Stimulated activated CD8-positive, alpha-beta memory T cell treated with anti-CD3 and anti-CD28 coated beads, Interleukin-12 subunit alpha, Interleukin-12 subunit beta, amount 100 ng/mL, for 4 hours (primary cell): Measurements from ENCODE around the gene KDM6B.
"Not testable (repeated sequence)": the region's sequence is repeated elsewhere in the genome, so short reads cannot be mapped to it uniquely, and the experiment has no call there.

Source experiments
- DNase-seq: peaks from one replicate; pipeline ENCODE4 v3.0.0-alpha.2; 2020; ENCODE audit warnings: low read depth

KDM6B gene

DNA sequence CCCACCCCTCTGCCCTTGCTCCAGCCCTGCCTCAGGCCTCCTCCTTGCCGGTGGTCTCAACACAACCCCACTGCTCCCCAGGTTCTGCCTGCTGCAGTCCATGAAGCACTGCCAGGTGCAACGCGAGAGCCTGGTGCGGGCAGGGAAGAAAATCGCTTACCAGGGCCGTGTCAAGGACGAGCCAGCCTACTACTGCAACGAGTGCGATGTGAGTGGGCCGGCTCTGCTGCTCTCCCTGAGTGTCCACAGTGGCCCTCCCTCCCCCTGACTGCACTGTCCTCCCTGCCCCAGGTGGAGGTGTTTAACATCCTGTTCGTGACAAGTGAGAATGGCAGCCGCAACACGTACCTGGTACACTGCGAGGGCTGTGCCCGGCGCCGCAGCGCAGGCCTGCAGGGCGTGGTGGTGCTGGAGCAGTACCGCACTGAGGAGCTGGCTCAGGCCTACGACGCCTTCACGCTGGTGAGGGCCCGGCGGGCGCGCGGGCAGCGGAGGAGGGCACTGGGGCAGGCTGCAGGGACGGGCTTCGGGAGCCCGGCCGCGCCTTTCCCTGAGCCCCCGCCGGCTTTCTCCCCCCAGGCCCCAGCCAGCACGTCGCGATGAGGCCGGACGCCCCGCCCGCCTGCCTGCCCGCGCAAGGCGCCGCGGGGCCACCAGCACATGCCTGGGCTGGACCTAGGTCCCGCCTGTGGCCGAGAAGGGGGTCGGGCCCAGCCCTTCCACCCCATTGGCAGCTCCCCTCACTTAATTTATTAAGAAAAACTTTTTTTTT is 19.1 kb downstream of the KDM6B start:
- DNase-seq: no peak

DNA sequence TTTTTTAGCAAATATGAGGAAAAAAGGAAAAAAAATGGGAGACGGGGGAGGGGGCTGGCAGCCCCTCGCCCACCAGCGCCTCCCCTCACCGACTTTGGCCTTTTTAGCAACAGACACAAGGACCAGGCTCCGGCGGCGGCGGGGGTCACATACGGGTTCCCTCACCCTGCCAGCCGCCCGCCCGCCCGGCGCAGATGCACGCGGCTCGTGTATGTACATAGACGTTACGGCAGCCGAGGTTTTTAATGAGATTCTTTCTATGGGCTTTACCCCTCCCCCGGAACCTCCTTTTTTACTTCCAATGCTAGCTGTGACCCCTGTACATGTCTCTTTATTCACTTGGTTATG is 19.6 kb downstream of the KDM6B start:
- no peak for DNase-seq

DNA sequence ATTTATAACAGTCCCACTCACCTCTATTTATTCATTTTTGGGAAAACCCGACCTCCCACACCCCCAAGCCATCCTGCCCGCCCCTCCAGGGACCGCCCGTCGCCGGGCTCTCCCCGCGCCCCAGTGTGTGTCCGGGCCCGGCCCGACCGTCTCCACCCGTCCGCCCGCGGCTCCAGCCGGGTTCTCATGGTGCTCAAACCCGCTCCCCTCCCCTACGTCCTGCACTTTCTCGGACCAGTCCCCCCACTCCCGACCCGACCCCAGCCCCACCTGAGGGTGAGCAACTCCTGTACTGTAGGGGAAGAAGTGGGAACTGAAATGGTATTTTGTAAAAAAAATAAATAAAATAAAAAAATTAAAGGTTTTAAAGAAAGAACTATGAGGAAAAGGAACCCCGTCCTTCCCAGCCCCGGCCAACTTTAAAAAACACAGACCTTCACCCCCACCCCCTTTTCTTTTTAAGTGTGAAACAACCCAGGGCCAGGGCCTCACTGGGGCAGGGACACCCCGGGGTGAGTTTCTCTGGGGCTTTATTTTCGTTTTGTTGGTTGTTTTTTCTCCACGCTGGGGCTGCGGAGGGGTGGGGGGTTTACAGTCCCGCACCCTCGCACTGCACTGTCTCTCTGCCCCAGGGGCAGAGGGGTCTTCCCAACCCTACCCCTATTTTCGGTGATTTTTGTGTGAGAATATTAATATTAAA is 20.2 kb downstream of the KDM6B start:
- DNase-seq: no peak

DNA sequence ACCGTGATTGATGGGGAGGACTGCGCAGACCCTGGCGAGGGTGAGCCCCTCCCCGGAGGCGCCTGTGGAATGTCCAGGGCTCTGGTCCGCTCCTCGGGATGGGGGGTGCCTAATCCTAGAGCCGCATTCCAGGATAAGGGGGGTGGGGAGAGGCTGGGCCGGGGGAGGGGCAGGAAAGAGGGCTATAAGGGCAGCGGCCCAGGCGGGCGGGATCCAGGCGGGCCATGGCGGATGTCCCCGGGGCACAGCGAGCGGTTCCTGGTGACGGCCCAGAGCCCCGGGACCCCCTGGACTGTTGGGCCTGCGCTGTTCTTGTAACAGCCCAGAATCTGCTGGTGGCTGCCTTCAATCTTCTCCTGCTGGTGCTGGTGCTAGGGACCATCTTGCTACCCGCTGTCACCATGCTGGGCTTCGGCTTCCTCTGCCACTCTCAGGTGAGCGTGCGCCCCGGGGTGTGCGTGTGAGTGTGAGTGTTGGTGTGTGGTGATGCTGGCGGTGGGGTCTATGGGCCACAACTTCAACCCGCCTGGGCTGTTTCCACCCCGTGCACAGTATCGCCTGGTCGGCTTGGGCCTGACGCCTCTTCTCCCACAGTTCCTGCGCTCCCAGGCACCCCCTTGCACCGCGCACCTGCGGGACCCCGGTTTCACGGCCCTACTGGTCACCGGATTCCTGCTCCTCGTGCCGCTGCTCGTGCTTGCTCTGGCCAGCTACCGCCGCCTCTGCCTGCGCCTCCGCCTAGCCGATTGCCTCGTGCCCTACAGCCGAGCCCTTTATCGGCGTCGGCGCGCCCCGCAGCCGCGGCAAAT is 21.0 kb downstream of the KDM6B start, which contains the start of gene TMEM88:
TMEM88 (plus strand) TSS at position 216 of the 809 bp plus-strand sequence; CDS start at position 225, 9 bp downstream.
- no peak for DNase-seq

DNA sequence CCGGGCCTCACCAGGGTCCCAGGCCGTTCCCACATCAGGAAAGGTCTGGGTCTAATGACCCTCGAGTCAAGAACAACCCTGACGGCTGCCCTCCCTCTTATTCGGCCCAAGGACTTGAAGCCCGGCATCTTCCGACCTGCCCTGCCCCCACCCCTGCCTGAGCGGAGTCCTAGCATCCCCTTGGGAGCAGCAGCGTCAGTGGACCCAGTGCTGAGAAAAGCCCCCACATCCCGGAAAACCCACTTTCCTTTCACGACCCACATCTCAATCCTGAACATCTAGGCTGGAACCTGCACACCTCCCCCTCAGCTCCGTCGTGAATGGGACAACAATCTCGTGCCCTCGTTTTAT is 21.6 kb downstream of the KDM6B start:
- DNase-seq: peak; percentile 10

DNA sequence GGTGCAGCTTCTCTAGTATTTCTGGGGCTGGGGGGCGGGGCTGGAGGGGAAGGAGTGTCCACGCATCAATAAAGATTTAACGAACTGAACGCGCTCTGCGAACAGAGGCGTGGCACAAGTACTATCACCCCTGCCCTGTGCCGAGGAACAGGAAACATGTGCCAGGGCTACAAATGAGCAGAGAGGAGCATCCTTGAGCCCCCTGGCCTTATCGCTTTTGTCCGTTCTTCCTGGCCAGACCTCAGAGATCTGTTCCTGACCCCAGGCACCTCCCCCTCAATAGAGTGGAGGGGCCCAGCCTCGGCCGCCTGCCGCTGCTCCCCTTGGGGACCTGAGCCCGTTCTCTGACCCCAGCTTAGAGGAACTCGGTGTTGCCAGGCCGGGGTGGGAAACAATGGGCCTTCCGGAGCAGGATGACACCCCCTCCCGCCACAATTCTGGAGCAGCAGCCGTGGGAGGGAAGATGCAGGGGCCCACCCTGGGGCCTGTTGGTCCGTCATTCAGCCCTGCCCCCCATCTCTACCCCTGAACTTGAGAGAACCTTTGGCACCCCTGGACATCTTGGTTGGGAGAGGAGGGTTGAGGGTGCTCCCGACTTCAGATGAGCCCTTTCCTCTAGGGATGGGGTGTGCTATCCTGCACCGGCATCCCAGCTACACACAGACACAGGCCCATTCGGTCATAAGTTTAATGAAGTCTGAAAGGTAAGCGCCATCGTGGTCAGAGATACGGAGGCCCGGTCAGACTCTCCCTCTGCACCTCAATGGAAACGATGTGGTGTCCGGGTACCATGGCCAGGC is 22.2 kb downstream of the KDM6B start:
- DNase-seq: peak; percentile 27

DNA sequence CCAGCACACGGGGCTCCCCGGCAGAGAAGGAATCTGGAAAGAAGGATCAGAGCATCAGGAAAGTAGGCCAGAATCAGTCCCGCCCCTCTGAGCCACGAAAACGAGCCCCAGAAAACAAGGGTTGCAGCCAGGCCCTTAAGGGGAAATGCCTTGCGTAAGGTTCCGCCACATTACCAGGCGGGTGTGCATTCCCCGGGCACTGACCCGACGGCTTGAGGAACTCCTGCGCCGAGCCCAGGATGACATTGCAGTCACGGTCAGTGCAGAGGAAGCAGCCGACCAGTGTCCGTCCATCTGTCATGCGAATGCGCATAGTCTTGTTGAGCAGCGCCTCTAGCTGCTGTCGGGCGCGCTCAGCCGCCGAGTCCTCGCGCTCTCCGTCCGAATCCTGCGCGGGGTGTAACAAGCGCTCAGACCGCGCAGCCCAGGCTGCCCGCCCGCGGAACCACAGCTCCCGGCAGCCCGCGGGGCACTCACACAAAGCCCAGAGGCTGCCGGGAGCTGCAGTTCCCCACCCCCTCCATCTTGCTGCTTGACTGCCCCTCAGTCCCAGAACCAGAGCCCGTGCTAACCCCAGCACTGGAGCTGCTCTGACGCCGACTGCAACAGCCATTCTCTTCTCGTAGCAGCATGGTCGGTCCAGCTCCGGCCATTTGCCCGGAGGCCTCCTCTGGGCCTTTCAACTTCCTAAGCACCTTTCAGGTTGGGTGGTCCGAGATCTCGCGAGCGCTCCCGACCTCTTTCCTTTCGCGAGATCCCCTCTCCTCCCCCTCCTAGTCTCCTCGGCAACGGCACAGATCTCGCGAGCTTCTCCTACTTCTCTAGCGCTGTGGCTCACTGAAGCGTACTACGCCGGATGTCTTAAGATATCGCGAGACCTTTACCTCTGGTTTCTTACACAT is 23.0 kb downstream of the KDM6B start, which contains the start of gene NAA38:
NAA38 (minus strand) TSS at position 749 of the 902 bp plus-strand sequence; CDS start at position 653, 96 bp downstream.
- peak; percentile 86 for DNase-seq

DNA sequence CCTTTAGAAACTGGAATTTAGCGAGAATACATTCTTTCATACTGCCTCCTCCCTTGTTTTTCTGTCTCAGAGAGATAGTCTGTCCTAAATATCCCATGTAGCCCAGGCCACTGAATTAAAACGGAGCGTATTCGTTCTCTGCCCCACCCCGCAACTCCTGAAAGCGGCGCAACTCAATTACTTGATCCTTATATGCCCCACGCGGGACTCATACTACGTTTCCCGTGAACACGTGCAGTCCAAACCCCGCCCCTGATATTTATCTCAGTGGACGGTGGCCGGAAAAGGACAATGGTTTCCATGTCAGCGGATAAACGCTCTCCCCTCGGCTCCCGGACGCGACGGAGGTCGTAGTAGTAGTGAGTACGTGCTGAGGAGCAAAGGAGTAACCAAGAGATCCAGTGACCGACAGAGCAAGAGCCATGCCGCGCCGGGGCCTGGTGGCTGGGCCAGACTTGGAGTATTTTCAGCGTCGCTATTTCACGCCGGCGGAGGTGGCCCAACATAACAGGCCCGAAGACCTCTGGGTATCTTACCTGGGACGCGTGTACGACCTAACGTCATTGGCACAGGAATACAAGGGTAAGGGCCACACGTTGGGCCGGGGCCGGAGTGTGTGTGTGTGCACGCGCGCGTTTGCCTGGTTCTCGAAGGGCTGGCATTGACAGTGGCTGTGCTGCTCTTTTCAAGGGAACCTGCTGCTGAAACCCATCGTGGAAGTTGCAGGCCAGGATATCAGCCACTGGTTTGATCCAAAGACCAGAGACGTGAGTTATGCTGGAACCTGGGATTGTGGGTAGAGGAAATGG is 23.9 kb downstream of the KDM6B start, which contains the start of gene CYB5D1:
CYB5D1 (plus strand) TSS at position 291 of the 809 bp plus-strand sequence; CDS start at position 423, 132 bp downstream.
- peak; percentile 79 for DNase-seq

DNA sequence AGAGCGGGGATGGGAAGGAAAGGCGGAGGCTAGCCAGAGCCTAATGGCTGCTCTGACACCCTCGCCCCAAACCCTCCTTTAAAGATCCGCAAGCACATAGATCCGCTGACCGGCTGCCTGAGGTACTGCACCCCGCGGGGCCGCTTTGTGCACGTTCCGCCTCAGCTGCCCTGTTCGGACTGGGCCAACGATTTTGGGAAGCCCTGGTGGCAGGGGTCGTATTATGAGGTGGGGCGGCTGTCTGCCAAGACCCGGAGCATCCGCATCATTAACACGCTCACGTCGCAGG is 24.4 kb downstream of the KDM6B start:
- peak; percentile 17 for DNase-seq

DNA sequence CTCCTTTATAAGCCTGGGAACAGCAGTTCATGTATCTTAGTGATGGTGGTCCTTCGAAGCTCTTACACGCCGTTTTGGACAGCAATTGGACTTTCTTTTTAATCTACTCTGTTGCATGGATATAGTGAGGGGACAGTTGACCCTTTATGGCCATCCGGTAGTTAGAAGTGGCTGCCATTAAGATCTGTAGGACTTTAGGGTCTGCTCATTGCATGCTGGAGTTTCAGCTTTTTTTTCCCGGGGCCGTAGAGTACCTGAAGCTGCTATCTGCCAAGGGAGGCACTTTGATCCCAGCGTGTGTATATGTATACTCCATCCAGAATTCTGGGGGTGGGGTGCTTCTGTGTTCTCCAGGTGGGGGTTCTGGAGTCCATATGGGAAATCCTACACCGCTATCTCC is 25.0 kb downstream of the KDM6B start:
- no peak for DNase-seq

DNA sequence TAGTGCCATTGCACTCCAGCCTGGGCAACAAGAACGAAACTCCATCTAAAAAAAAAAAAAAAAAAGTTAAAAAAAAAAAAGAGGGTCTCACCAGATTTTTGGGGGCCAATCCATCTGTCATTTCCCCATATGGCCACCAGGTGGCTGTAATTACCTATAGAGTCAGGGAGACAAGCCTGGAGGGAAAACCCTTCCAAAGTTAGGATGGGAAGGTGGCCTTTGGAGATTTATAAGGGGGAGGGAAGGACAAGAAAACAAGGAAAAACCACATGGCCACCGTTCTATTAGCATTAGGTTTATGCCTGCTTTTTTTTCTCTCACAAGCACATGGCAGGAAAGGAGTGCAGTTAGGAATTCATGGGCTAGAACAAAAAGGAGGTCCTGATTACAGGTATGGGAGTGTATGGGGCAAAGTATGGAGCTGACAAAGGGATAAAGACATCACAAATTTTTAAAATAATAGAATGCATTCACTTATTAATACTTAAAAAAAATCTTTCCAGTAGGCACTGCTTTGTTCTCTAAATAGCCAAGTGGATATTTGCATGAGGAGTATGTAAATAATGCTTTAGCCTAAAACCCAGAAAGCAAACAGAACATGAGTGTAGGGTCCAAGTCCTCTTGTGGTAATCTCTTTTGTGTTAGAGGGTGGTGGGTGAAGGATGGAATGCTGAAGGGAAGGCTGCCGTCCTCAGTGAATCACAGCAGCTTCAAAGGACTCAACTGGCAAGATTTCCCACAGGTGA is 28.8 kb downstream of the KDM6B start:
- DNase-seq: peak; percentile 10

DNA sequence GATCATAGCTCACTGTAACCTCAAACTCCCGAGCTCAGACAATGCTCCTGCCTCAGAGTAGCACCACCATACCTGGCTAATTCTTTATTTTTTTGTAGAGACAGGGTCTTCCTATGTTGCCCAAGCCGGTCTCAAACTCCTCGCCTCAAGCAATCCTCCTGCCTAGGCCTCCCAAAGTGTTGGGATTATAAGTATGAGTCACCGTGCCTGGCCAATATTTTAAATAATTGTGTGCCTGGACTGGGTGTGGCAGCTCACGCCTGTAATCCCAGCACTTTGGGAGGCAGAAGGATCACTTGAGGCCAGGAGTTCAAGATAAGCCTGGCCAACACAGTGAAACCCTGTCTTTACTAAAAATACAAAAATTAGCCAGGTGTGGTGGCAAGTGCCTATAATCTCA is 30.4 kb downstream of the KDM6B start:
- not testable (repeated sequence) for DNase-seq

DNA sequence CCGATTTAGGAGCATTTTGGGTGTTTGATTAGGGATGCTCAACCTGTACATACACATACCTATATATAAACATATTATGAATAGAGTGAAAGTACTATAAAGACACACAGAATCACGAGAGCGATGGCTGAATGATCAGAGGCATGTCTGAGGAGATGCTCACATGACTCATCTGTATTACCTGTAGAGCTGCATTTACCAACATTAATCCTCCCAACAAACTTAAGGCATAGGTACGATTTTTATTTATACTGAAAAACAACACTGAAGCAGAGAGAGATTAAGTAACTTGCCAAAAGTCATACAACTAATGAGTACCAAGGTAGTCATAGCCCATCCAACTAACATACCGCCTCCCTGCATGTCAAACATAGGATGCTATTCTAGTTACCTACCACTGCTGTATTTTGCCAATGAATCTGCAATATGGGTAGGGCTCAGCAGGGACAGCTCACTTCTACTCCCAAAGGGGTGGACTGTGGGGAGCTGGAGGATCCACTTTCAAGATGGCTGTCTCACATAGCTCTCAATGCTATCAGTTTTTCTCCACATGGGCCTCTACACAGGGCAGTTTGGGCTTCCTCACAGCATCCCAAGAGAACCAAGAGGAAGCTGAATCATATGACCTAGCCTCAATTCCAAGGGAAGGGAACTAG is 31.1 kb downstream of the KDM6B start:
- DNase-seq: no peak

DNA sequence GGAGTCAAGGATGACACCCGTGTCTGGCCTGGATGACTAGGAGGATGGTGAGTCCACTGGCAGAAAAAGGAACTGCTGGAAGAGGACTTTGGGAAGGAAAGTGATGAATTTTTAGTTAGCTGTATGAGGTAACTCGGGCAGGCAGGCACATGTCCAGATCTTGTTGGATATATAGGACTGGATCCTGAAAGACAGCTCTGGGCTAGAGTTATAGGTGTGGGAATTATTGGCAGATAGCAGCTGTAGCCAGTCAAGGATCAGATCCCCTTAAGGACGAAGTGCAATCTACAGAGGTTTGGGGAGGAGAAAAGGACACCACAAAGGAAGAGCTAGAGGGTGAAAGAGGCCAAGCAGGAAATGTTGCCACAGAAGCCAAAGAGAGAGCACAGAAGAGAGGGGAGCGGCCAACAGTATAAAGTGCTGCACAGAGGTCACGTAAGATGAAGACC is 33.9 kb downstream of the KDM6B start:
- no peak for DNase-seq

DNA sequence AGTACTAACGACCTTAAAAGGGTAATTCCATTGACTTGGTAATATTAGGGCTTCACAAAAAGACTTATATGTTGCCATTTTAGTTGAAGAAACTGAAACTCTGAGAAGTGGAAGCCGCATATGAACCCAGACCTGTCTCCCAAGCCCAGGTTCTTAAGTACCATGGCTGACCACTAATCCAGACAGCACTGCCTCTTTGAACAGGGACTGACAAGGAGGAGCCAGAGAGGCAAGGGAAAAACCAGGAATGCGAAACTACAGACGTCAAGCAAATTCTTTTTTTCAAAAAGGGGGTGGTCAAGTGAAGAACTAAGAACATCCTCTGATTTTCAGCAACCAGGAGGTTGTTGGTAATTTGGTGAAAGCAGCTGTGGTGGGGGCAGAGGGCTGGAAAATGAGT is 39.0 kb downstream of the KDM6B start:
- DNase-seq: no peak

DNA sequence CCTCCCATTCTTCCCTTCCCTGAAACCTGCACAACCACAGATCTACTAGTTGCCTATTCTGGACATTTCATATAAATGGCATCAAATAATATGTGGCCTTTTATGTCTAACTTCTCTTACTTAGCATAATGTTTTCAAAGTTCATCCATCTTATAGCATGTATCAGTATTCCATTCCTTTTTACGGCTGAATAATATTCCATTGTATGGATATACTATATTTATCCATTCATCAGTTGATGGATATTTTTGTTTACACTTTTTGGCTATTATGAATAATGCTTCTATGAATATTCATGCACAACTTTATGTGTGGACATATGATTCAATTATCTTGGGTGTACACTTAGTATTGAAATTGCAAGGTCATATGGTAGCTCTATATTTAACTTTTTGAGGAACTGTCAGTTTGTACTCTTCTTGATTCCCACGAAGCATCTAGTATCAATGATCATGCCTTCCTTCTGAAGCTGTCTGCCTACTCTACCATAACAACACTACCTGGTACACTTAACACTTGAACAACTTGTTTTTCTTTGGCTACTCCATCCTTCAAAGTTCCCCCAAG is 41.9 kb downstream of the KDM6B start:
- DNase-seq: no peak

DNA sequence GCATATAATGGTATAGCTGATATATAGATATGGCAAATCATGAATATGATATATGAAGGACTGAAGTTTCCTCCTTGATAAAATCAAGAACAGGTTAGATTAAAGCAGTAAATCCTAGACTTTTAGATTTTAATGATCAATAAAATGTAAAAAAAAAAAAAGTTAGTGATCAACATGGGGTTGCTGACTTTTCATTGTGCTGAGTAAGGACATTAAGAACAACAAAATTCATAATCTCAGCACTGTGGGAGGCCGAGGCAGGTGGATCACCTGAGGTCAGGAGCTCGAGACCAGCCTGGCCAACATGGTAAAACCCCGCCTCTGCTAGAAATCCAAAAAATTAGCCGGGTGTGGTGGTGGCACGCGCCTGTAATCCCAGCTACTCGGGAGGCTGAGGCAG is 44.2 kb downstream of the KDM6B start:
- no peak for DNase-seq
